HG03025 (cell line): Measurements from ENCODE around the gene BRAF.
"Not testable (repeated sequence)": the region's sequence is repeated elsewhere in the genome, so short reads cannot be mapped to it uniquely, and the experiment has no call there.

Experiments used
- ATAC-seq: cut with Tn5 transposase; IDR thresholded peaks from one replicate; pipeline ENCODE4 v1.9.1; 2021; ENCODE audit warnings: mild to moderate bottlenecking, moderate library complexity; ENCODE audit not compliant: unreplicated experiment, low FRiP score

BRAF gene

GRCh38 chr7:140883378-140883777 is 41.4 kb downstream of the BRAF start:
- no peak for ATAC-seq

GRCh38 chr7:140882834-140883233 is 41.9 kb downstream of the BRAF start:
- ATAC-seq = not testable (repeated sequence)

DNA sequence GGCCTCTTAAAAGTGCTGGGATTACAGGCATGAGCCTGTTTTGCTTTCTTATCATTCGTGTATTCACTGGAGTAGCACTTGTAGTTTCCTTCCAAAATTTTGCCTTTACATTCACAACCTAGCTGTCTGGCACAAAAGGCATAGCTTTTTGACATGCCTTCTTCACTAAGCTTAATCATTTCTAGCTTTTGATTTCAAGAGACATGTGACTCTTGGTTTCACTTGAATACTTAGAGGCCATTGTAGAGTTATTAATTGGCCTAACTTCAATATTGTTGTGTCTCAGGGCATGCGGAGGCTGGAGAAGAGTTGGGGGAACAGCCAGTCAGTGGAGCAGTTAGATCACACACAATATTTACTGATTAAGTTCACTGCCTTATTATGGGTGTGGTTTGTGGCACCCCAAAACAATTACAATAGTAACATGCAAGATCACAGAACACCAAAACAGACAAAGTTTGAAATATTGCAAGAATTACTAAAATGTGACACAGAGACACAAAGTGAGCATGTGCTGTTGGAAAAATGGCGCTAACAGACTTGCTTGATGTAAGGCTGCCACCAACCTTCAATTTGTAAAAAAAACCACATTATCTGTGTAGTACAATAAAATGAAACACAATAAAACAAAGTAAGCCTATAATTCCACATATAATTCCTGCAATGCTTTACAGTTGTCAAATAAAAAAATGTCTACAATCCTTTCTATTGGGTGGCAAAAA is 43.1 kb downstream of the BRAF start:
- ATAC-seq = no peak

DNA sequence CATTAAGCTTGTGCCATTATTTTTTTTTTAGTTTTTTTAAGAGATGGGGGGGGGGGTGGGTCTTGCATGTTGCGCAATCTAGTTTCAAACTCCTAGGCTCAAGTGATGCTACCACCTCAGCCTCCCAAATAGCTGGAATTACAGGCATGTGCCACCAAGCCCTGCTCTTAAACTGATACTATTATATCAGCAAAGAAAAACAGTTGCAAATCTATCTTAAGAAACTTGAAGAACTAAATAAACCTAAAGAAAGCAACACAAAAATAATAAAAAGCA is 47.5 kb downstream of the BRAF start:
- ATAC-seq = no peak

GRCh38 chr7:140876519-140877248 is 48.0 kb downstream of the BRAF start:
- no peak for ATAC-seq

DNA sequence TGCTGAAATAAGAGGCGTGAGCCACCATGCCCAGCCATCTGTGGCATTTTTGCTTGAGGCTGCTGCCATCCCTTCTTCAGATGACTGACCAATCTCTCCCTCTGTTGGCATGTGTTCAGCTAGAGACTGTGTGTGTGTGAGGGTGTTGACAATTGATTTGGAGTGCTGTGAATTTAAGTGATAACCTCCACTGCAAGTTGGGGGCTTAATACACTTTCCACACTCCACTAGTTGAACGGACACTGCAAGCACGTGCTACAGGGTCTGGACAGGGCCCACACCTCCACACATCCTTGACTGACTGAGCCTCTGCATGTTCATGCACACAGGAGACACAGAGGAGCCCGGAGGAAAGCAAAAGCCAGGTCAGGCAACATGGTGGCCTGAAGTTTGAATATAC is 51.3 kb downstream of the BRAF start:
- ATAC-seq = no peak

- no peak for ATAC-seq
These were observed 54.7 kb downstream of the BRAF start for GRCh38 chr7:140870003-140870402.

DNA sequence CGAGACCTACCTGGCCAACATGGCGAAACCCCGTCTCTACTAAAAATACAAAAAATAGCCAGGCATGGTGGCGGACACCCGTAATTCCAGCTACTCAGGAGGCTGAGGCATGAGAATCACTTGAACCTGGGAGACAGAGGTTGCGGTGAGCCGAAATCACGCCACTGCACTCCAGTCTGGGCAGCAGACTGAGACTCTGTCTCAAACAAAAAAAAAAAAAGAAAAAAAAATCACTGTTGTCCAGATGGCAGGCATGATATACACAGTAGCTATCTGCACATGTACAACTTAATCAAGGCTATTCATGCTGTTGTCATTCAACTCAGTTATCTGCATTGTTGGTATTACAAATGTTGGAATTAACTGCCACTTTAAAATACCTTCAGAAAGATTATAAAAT is 55.3 kb downstream of the BRAF start:
- ATAC-seq = no peak

GRCh38 chr7:140867467-140868462 is 57.0 kb downstream of the BRAF start:
- no peak for ATAC-seq

DNA sequence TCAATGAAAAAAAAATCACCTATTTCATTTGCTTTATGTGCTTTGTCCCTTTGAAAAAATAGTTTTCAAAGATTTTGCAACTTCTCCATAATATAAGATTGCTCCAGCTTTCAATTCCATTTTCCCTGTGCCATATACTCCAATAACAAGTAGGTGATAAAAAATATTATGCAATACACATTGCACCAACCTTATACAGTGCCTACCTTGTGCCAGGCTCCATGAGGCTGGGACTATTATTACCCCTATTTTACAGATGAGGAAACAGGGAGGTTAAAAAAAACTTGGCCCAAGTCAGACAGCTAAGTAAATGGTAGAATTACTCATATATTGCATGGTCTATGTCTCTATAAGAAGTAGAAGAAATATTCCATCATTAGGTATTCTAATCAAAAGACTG is 57.8 kb downstream of the BRAF start:
- ATAC-seq = no peak

DNA sequence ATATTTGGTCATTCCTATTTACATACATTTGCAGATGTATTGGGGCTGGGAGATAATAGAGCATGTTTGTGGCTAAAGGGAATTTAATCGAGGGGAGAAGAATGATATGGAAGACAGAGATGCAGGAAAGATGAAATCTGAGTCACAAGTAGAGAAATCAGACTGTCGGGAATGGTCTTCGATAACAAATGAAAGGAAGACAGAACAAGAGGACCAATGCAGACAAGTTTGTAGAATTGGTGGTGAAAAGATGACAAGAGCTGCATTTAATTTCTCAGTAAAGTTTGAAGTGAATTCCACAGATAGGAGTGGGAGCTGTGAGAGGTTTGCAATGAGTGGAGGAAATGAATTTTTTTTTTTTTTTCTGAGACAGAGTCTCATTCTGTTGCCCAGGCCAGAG is 60.0 kb downstream of the BRAF start:
- ATAC-seq = no peak

DNA sequence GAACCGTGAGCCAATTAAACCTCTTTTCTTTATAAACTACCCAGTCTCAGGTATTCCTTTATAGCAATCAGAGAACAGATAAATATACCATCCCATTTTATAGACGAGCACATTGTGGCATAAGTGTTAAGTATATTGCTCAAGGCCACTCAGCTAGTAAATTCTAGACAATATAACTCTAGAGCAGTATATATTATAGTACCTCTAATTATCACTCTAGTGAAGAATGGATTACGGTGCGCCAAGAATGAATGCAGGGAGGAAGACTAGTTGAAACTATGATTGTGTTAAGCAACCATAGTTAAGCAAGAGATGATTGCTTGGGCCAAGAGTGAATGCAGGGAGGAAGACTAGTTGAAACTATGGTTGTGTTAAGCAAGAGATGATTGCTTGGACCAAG is 60.9 kb downstream of the BRAF start:
- no peak for ATAC-seq

DNA sequence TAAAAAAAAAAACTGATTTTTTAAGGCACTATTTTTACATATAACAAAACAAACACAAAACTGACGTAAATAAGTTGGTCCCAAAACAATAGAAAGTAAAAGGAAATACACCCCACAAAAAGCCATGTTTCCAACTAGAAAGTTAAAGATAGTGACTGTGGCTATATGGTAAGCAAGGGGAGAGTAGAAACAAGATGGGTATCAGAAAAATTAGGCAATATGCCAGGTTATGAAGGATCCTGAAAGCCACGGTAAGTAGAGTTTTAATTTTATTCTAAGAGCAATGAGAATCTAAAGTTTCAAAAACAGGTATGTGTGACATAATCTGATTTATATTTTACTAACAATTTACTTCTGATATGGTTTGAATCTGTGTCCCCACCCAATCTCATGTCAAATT is 61.5 kb downstream of the BRAF start:
- no peak for ATAC-seq

DNA sequence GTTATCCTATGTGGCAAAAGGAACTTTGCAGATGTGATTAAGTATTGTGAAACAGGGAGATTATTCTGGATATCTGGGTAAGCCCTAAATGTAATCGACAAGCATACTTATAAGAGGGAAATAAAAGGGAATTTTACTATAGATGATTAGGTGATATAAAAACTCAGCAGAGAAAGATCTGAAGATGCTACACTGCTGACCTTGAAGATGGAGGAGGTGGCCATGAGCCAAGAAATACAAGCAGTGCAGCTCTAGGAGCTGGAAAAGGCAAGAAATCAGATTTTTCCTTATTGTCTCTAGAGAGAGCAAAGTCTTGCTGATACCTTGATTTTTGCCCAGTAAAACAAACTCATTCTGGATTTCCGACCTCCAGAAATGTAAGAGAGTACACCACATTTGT is 67.7 kb downstream of the BRAF start:
- ATAC-seq = no peak

DNA sequence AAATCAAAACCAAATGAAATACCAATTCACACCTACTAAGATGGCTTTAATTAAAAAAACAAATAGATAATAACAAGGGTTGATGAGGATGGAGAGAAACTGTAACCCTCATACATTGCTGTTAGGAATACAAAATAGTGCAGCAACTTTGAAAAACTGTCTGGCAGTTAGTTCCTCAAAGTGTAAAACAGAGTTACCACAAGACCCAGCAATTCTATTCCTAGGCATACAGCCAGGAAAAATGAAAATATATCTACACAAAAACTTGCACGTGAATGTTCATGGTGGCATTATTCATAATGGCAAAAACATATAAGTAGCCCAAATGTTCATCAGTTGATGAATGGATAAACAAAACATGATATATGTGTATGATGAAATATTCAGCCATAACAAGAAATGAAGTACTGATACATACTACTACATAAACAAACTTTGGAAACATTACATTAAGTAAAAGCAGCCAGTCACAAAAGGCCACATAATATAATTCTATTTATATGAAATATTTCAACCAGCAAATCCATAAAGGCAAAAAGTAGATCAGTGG is 83.5 kb downstream of the BRAF start:
- ATAC-seq = no peak

DNA sequence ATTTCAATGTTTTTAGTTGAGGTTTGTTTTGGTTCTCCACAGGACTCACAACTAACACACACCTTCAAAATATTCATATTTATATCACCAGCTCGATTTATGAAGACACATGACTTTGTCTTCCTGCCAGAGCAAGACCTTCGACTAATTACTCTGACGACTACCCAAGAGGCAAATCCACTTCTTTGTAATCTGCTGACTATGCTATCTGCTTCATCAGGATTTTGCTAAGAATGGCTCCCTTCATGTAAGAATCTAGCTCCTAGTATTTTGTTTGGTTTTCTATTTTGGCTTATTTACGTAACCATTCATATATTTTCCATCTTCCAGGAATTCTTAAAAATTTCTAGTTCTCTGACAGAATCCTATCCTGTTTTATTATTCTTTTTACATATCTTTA is 93.0 kb downstream of the BRAF start:
- no peak for ATAC-seq

GRCh38 chr7:140829720-140830119 is 95.0 kb downstream of the BRAF start:
- ATAC-seq = no peak

DNA sequence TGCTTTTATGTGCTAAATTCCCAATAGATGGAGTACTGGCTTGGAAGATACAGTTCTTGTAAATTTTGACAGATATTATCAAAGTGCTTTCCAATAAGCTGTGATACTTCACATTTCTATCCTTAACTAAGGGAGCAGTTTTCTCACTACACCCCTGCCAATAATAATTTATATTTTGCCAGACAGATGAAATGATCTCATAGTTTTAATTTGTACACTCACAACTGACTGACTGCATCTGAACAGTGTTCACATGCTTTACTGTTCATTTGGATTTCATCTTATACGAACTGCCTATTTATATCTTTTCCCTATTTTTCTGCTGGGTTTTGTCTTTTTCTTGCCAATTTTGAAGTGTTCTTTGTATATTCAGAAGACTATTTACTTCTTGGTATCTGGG is 96.0 kb downstream of the BRAF start:
- no peak for ATAC-seq

GRCh38 chr7:140817383-140817782 is 107.3 kb downstream of the BRAF start:
- not testable (repeated sequence) for ATAC-seq

- ATAC-seq = no peak
These were observed 113.7 kb downstream of the BRAF start for GRCh38 chr7:140810830-140811556.
